Measurements from ENCODE around the gene MUC5B.

GRCh38 chr11:1234771-1235305, 12.0 kb downstream of the MUC5B start:
- no peak for TF ChIP-seq POLR2A (IDR thresholded peaks at IDR 0.05; ENCODE audit: low read depth, low read length)
- no peak for TF ChIP-seq TAF1 (IDR thresholded peaks at IDR 0.05; ENCODE audit: low read depth, low read length)
